GM12801 (cell line): Measurements from ENCODE around the gene KLK10.

Source experiments
- TF ChIP-seq, protein P1 (sequence below): IDR thresholded peaks from one replicate; pipeline ENCODE4 v1.5.1; 2011; ENCODE audit warnings: control low read depth; ENCODE audit not compliant: insufficient read length; ENCODE audit errors: extremely low read depth

Gene KLK10

DNA sequence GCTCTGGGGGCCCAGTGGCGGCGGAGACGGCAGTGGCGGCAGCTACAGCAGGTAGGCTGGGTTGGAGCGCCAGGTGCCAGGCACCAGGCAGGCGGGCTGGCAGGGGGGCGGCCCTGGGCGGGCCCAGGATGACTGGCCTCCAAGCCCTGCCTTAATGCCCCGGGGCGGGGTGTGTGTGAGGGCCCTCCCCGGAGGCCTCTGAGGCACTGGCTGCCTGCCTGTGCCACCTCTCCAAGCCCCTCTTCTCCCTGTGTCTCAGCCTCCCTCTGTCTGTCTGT is 7.0 kb upstream of the KLK10 start, which contains the start of gene KLK11:
Gene KLK11, minus strand, starts transcription at position 63 of the 278 bp plus-strand sequence. CDS start 985 bp downstream, outside the sequence.
- TF ChIP-seq, protein P1, sequence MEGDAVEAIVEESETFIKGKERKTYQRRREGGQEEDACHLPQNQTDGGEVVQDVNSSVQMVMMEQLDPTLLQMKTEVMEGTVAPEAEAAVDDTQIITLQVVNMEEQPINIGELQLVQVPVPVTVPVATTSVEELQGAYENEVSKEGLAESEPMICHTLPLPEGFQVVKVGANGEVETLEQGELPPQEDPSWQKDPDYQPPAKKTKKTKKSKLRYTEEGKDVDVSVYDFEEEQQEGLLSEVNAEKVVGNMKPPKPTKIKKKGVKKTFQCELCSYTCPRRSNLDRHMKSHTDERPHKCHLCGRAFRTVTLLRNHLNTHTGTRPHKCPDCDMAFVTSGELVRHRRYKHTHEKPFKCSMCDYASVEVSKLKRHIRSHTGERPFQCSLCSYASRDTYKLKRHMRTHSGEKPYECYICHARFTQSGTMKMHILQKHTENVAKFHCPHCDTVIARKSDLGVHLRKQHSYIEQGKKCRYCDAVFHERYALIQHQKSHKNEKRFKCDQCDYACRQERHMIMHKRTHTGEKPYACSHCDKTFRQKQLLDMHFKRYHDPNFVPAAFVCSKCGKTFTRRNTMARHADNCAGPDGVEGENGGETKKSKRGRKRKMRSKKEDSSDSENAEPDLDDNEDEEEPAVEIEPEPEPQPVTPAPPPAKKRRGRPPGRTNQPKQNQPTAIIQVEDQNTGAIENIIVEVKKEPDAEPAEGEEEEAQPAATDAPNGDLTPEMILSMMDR, result no peak

DNA sequence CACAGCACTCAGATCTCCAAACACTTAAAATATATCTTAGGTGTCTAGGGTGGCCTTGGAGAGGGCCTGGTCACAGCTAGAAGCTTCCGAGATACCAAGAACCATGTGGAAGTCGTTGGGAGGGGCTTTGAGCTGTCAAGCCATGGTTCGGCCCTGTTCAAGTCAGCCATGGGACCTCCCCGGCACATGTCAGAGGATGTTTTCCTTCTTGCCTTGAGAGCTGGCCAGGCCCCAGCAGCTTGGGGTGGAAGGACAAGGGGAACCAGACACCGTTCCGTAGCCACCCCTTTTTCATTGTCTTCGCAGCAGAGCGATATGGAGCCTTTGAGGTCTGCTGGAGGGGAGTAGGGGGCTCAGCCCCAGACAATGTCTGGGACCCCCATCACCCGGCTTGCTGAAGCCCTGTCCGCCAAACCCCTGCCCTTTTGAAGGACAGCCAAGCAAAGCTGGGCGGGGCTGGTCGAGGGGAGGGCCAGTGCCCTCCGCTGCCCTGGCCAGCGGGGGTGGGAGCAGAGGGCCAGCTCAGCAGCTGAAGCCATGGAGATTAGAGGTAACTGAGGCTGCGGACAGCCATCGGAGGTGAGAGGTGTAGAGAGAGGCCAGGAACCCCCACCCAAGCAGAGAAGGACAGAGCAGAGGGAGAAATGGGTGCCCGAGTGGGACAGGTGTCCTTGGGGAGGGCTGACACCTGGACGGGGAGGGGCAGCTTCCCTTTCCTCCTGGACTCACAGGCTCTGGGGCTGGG is 6.5 kb upstream of the KLK10 start:
- TF ChIP-seq, protein P1, result no peak

DNA sequence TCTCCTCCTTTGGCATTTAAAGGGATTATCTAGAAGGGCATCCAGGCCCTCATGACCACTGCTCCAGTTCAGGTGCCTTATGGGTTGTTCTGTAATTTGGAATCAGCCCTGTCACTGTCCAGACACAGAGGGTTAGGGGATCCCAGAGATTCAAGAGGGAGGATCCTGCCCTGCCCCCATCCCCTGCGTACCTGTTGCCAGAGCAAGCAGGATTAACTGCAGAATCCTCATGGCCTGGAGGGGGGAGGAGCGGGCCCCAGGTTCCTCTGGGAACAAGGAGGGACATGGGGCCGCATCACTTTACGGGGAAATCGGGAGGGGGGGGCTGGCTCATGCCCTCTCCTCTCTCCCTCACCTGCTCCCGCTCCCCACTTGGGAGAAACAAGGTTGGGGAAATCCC is 5.9 kb upstream of the KLK10 start:
- TF ChIP-seq, protein P1, result no peak

DNA sequence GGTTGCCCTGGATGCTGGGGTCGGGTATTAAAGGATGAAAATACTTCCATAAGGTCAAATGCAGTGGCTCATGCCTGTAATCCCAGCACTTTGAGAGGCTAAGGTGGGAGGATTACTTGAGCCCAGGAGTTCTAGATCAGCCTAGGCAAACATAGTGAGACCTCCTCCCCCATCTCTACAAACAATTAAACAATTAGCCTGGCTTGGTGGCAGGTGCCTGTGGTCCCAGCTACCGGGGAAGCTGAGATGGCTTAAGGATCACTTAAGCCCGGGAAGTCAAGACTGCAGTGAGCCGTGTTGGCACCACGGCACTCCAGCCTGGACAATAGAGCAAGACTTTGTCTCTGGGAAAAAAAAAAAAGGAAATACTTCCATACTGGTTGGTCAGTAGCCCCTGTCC is 5.4 kb upstream of the KLK10 start:
- TF ChIP-seq, protein P1, result no peak

DNA sequence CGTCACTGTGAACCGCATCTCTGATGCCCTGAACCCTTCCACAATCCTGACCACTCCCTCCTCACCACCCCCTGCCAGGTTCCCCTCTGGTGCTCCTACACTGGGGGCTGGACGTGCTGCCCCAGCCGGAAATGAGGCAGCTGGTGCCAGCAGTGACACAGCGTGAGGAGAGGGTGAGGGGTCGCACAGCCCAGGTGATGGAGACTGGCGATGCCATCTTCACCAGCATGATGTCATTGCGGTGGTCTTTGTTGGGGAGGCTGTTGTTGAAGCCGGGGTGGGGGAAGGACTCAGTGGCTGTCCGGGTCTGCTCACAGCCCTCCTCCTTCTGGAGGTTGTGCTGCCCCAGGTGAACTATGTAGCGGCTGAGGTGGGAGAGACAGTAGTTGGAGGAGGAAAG is 4.4 kb upstream of the KLK10 start:
- TF ChIP-seq, protein P1, result no peak

DNA sequence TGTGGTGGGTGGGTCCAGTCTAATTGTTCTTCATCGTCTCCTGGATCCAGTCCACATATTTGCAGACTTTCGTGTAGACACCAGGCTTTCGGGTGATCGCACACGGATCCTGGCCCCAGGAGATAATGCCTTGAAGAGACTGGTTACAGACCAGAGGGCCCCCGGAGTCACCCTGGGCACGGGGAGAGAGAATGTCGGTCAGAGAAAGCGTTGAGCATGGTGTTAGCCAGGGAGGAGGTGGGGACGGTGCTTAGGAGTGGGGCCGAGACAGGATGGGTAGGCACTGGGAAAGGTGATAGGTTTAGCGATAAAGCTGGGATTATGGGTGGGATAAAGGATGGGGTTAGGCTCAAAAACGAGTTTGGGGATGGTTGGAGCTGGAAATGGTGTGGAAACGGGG is 3.0 kb upstream of the KLK10 start:
- TF ChIP-seq, protein P1, result no peak

DNA sequence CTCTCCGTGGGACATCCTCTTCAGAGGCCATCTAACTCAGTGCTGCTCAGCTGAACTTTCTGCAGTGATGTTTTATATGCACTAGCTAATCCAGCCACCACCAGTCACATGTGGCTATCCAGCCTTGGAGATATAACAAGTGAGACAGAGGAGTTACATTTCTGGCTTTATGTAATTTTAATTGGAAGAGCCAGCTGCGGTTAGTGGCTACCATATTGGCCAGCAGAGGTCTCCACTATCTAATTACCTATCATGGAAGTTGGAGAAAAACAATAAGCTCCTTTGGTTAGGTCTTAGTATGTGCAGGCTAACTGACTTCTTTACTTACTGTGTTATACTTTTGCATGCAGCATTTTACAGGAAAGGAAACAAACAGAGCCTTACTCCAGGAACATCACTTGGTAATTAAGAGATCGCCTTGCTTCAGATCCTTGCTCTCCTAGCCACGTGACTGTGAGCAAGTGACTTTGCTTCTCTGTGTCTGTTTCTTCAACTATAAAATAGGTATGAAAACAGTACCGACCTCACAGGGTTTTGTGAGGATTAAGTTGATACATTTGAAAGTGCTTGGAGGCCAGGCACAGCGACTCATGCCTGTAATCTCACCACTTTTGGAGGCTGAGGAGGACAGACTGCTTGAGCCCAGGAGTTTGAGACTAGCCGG is 1.6 kb upstream of the KLK10 start:
- TF ChIP-seq, protein P1, result no peak
